ENCODE results near the gene PPP4R4. TPM values are rescaled to one million over a fixed set of nuclear protein-coding genes. Genes with fewer than 3 reads are reported as not detected.
A peak's percentile ranks its signal among the peaks of the same experiment; 100 is the strongest.

PPP4R4 gene
- total and polyA plus RNA-seq, 11 donors = 0.06 to 1.0 (median 0.40) TPM; not detected in 6

DNA sequence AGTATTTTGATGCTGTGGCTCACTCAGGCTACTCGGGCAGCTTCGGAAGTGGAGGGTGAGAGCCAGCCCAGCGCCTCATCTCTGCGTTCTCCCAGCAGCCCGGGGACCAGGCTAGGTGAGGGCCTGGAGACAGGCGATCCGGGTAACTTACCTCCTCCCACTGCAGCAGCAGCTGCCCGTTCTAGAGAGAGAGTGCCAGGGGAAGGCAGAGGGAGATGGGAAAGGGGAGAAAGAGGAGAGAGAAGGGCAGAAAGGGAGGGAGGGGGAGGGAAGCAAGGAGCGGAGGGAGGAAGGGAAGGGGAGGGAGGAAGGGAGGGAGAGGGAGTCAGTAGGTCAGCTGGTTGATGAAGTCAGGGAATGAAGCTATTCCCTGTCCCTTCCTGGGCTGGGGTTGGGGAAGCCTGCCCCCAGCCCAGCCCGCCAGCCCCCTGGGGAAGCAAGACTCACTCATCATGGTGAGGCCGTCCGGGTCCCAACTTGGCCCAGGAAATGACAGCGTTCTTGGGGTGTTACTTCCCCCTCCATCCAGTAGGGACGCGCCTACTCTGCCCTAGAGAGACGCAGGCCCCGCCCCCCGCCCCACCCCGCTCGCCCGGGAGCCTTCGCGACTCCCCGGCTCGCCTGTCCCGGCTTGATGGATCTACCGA lies 44.9 kb upstream of the PPP4R4 start, which contains the start of gene IFI27L2:
IFI27L2 (minus strand) TSS at position 494 of the 647 bp plus-strand sequence; CDS start at position 454, 40 bp downstream.
- intact Hi-C loops (cut with DNase I) = loop anchor here in 3 of 10 donors (2.0 to 5.0 kb wide), 3 partner anchors 47 to 52 kb away; partner anchors contain the start of genes DDX24 (in 2 of the 3) and IFI27L1 (in 2 of the 3)
- H3K27ac ChIP-seq = peak within 1 kb of the TSS; percentile 36 to 88 (median 78)
- no peaks in the 10 kb centered on the region for H3K27me3 ChIP-seq
- WGBS, 4 donors = 0 to 2% (median 2%) methylated on average over 19 to 27 of the region's 27 CpGs
- ATAC-seq = peak; percentile 88 to 97 (median 94)
- peaks cover 0 to 12% (median 0%) of the 10 kb centered on the region in 9 donors for H3K36me3 ChIP-seq
- H3K4me3 ChIP-seq = peak within 1 kb of the TSS; percentile 3 to 73 (median 60)
- peak in 1 of 2 donors; percentile 42 for TF ChIP-seq POLR2A (IDR thresholded peaks at IDR 0.05)
- TF ChIP-seq, protein P1, sequence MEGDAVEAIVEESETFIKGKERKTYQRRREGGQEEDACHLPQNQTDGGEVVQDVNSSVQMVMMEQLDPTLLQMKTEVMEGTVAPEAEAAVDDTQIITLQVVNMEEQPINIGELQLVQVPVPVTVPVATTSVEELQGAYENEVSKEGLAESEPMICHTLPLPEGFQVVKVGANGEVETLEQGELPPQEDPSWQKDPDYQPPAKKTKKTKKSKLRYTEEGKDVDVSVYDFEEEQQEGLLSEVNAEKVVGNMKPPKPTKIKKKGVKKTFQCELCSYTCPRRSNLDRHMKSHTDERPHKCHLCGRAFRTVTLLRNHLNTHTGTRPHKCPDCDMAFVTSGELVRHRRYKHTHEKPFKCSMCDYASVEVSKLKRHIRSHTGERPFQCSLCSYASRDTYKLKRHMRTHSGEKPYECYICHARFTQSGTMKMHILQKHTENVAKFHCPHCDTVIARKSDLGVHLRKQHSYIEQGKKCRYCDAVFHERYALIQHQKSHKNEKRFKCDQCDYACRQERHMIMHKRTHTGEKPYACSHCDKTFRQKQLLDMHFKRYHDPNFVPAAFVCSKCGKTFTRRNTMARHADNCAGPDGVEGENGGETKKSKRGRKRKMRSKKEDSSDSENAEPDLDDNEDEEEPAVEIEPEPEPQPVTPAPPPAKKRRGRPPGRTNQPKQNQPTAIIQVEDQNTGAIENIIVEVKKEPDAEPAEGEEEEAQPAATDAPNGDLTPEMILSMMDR (IDR thresholded peaks at IDR 0.05) = peak in 11 of 12 donors; percentile 21 to 55 (median 33)
- DNase-seq = peak; percentile 83 to 87 (median 86)
- peaks cover 0 to 18% (median 8%) of the 10 kb centered on the region in 12 donors for H3K4me1 ChIP-seq
- no peaks in the 10 kb centered on the region for H3K9me3 ChIP-seq

DNA sequence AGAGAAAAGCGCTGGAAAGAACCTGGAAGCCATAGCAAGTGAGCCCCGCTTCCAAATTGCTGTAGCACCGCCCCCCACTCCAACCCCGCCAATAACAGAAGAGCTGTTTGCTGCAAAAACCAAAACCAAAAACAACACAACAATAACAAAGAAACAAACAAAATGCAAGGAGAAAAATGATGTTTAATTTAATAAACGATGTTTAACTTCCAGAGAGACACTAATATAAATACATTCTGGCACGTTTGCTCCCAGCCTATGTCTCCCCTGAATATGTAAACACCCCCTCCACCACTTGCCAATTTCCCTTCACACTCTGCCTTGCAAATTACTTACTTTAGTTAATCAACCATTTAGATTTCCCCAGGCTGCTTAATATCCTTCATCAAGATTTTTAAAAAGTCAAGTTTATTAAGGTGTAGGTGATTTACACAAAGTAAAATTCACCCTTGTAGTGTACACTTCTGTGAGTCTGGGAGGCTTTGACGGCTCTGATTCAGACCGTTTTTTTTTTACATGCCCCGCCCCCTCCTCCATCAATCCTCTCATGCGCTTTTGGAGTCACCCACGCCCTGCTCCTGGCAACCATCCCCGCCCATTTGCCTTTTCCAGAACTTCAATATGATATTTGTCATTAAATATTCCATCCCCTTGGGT lies 44.2 kb upstream of the PPP4R4 start:
- 0 to 1% (median 1%) methylated on average over 12 of the region's 12 CpGs for WGBS, 4 donors
- ATAC-seq (peak in 3 of 4 donors; percentile 47 to 73 (median 50)), DNase-seq (peak in 4 of 5 donors; percentile 58 to 72 (median 66))
- H3K27me3 ChIP-seq = no peaks in the 10 kb centered on the region
- peaks cover 0 to 18% (median 8%) of the 10 kb centered on the region in 12 donors for H3K4me1 ChIP-seq
- peak overlapping the region; percentile 3 to 73 (median 60) for H3K4me3 ChIP-seq
- intact Hi-C loops (cut with DNase I) = loop anchor here in 8 of 10 donors (2.0 to 10.0 kb wide), 9 partner anchors 47 to 357 kb away; partner anchors contain the start of genes DDX24 (in 3 of the 8) and IFI27L1 (in 3 of the 8)
- H3K9me3 ChIP-seq = no peaks in the 10 kb centered on the region
- peaks cover 0 to 12% (median 0%) of the 10 kb centered on the region in 9 donors for H3K36me3 ChIP-seq
- TF ChIP-seq, protein P1 (IDR thresholded peaks at IDR 0.05) = peak in 2 of 12 donors; percentile 0 to 3
- no peak for TF ChIP-seq POLR2A (IDR thresholded peaks at IDR 0.05)
- peak overlapping the region; percentile 3 to 88 (median 76) for H3K27ac ChIP-seq

DNA sequence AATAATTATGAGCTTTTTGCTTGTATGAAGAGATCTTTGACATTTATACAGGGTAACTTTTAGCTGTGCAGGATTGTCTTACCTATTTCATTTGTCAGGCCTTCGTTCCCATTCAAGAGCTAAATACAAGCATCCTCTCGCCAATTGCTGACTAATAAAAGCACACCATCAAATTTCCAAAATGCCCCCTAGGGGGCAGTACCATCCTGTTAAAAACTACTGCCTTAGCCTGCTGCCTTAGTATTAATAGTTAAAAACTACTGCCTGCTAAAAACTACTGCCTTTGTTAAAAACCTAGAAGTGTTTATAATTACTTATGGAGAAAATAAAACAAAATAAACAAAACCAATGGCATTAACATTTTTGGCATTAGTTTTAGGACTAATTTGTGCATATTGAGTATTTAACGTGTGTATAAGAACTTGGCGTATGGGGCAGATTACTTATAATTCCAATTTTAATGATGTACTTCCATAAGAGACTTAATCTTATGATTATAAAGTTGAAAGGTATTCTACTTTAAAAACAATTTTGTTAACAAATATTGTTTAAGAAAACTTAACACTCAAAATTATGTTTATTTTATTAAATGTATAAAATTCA lies 41.7 kb upstream of the PPP4R4 start:
- intact Hi-C loops (cut with DNase I) = loop anchor here in 7 of 10 donors (5.0 to 10.0 kb wide), 7 partner anchors 45 to 355 kb away; partner anchors contain the start of genes DDX24 (in 1 of the 7) and IFI27L1 (in 1 of the 7)
- Histone ChIP-seq H3K27ac (no peak overlapping the region), H3K4me1 (peaks cover 0 to 18% (median 8%) of the 10 kb centered on the region in 12 donors), H3K9me3 (peaks cover 0 to 12% (median 0%) of the 10 kb centered on the region in 12 donors), H3K4me3 (no peak overlapping the region), H3K36me3 (peaks cover 0 to 3% (median 0%) of the 10 kb centered on the region in 9 donors), H3K27me3 (no peaks in the 10 kb centered on the region)
- 43 to 46% (median 45%) methylated on average over 4 of the region's 4 CpGs for whole genome bisulfite sequencing, 4 donors
- ATAC-seq (no peak), DNase-seq (no peak)
- no peak for TF ChIP-seq POLR2A (IDR thresholded peaks at IDR 0.05)
- TF ChIP-seq, protein P1 (IDR thresholded peaks at IDR 0.05) = peak; percentile 75 to 87 (median 83)
